ENCODE results near the gene ULBP1.
"Not testable (repeated sequence)": the region's sequence is repeated elsewhere in the genome, so short reads cannot be mapped to it uniquely, and the experiment has no call there.

DNA sequence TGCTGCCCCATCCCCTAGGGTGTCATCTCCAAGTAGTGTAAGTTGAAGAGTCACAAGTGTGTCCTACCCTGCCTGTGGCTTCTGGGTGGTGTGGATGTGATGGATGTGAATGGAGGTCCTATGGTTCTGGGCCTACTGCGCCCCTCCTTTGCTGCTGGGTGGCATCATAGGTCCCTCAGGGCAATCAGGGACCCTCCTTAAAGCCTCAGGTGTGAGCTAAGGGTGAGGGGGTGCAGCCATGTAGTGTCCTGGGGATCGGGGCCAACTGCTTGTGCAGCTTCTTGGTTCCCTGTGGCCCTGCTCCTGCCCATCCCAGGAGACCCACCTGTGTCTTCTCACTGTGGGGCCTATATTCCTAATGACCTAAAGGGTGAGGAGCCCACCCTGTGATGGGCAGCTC lies 2.6 kb downstream of the ULBP1 start:
- TF ChIP-seq, protein P1, sequence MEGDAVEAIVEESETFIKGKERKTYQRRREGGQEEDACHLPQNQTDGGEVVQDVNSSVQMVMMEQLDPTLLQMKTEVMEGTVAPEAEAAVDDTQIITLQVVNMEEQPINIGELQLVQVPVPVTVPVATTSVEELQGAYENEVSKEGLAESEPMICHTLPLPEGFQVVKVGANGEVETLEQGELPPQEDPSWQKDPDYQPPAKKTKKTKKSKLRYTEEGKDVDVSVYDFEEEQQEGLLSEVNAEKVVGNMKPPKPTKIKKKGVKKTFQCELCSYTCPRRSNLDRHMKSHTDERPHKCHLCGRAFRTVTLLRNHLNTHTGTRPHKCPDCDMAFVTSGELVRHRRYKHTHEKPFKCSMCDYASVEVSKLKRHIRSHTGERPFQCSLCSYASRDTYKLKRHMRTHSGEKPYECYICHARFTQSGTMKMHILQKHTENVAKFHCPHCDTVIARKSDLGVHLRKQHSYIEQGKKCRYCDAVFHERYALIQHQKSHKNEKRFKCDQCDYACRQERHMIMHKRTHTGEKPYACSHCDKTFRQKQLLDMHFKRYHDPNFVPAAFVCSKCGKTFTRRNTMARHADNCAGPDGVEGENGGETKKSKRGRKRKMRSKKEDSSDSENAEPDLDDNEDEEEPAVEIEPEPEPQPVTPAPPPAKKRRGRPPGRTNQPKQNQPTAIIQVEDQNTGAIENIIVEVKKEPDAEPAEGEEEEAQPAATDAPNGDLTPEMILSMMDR (IDR thresholded peaks at IDR 0.05), result not testable (repeated sequence)
- not testable (repeated sequence) for TF ChIP-seq POLR2A (IDR thresholded peaks at IDR 0.05)
